B cell (primary cell): ENCODE measurements around the gene YWHAE. TPM values are rescaled to one million over a fixed set of nuclear protein-coding genes. Genes with fewer than 3 reads are reported as not detected.

Experiments
- ATAC-seq: fragments of 200-7000 bp; cut with Tn5 transposase; one replicate; pipeline ENCODE4 v1.10.0; 2021; ENCODE audit warnings: low read depth, mild to moderate bottlenecking, moderate number of reproducible peaks, moderate library complexity
- CTCF ChIA-PET: fragments of 350-600 bp; sonication (Branson Sonifier 250); formaldehyde crosslinking; loops from one replicate; lab custom pipeline; 2021; ENCODE audit warnings: antibody characterized with exemption, inconsistent platforms; lab: Charles Lee
- POLR2A ChIA-PET: fragments of 350-600 bp; sonication (Branson Sonifier 250); formaldehyde crosslinking; loops from one replicate; lab custom pipeline; 2021; ENCODE audit warnings: antibody characterized with exemption; lab: Charles Lee
- DNase-seq: peaks from one replicate; pipeline ENCODE4 v3.0.0; 2013
- H2AFZ ChIP-seq: 2 replicates; pipeline ENCODE4 v1.6.1; 2012; ENCODE audit warnings: mild to moderate bottlenecking, low read depth, low read length; ENCODE audit not compliant: insufficient read depth, poor library complexity, severe bottlenecking
- H3K27ac ChIP-seq, 2 donors: 1 replicate in 1 of 2; 2 replicates in 1 of 2; pipeline ENCODE4 v1.5.1; 2012 to 2013; ENCODE audit warnings: low read length in 2 of 2, mild to moderate bottlenecking in 2 of 2, moderate library complexity in 1 of 2
- H3K27me3 ChIP-seq, 4 experiments: fragments of 200-600 bp in 1 of 4; sonication (generic) in 1 of 4; replicated peaks in 1 of 4; 1 replicate in 2 of 4; 2 replicates in 2 of 4; pipeline versions ENCODE4 v1.6.1 to v1.7.0; 2013 to 2016; ENCODE audit warnings: low read length in 3 of 4, mild to moderate bottlenecking in 2 of 4, mixed read lengths in 1 of 4, moderate library complexity in 1 of 4; ENCODE audit not compliant: insufficient read depth in 4 of 4, control insufficient read depth in 3 of 4; ENCODE audit errors: control extremely low read depth in 1 of 4
- H3K36me3 ChIP-seq, 2 experiments: replicated peaks in 1 of 2; 1 replicate in 1 of 2; 2 replicates in 1 of 2; pipeline versions ENCODE4 v1.6.1 to v1.7.1; 2013; ENCODE audit warnings: low read length in 1 of 2; ENCODE audit not compliant: insufficient read depth in 2 of 2, control insufficient read depth in 1 of 2; ENCODE audit errors: control extremely low read depth in 1 of 2, extremely low read depth in 1 of 2
- H3K4me1 ChIP-seq, 2 donors: fragments of 200-600 bp in 1 of 2; sonication (generic) in 1 of 2; 1 replicate in 1 of 2; 2 replicates in 1 of 2; pipeline versions ENCODE4 v1.5.1 to v1.6.1; 2013 to 2017; ENCODE audit warnings: low read length in 2 of 2; ENCODE audit not compliant: control insufficient read depth in 2 of 2, insufficient read depth in 2 of 2
- H3K4me2 ChIP-seq: replicated peaks from 2 replicates; pipeline ENCODE3; 2012; ENCODE audit warnings: mild to moderate bottlenecking, low read depth, low read length; ENCODE audit not compliant: poor library complexity, severe bottlenecking
- H3K4me3 ChIP-seq, 5 experiments: fragments of 200-600 bp in 1 of 5; sonication (generic) in 1 of 5; 1 replicate in 3 of 5; 2 replicates in 2 of 5; pipeline versions ENCODE4 v1.5.1 to v1.7.0; 2011 to 2016; ENCODE audit warnings: low read length in 4 of 5, mild to moderate bottlenecking in 4 of 5, low read depth in 2 of 5, control low read depth in 1 of 5, moderate library complexity in 1 of 5; ENCODE audit not compliant: insufficient read depth in 1 of 5; ENCODE audit errors: control extremely low read depth in 1 of 5, extremely low read depth in 1 of 5
- H3K79me2 ChIP-seq: fragments of 200-600 bp; sonication (generic); one replicate; pipeline ENCODE4 v1.6.0; 2016; ENCODE audit warnings: low read length; ENCODE audit not compliant: control insufficient read depth, insufficient read depth
- H3K9ac ChIP-seq: fragments of 200-600 bp; sonication (generic); 2 replicates; pipeline ENCODE4 v1.6.1; 2017; ENCODE audit warnings: mild to moderate bottlenecking, low read length, moderate library complexity
- H3K9me3 ChIP-seq, 3 donors: one replicate each; pipeline versions ENCODE4 v1.6.1 to v1.7.1; 2013; ENCODE audit warnings: low read length in 2 of 3; ENCODE audit not compliant: control insufficient read depth in 2 of 3, insufficient read depth in 1 of 3; ENCODE audit errors: control extremely low read depth in 1 of 3
- H4K20me1 ChIP-seq: 2 replicates; pipeline ENCODE4 v1.6.0; 2012; ENCODE audit warnings: mild to moderate bottlenecking, low read length; ENCODE audit not compliant: insufficient read depth, control insufficient read depth, poor library complexity, severe bottlenecking
- H3K27ac Mint-ChIP-seq: one replicate; pipeline ENCODE4 v1.8.0; 2021; ENCODE audit warnings: mixed read lengths
- H3K27me3 Mint-ChIP-seq: one replicate; pipeline ENCODE4 v1.8.0; 2021; ENCODE audit warnings: mixed read lengths
- H3K4me1 Mint-ChIP-seq: one replicate; pipeline ENCODE4 v1.8.0; 2021; ENCODE audit warnings: mixed read lengths
- H3K4me3 Mint-ChIP-seq: one replicate; pipeline ENCODE4 v1.8.0; 2021; ENCODE audit warnings: mixed read lengths
- H3K9me3 Mint-ChIP-seq: one replicate; pipeline ENCODE4 v1.8.0; 2022; ENCODE audit warnings: mixed read lengths; ENCODE audit not compliant: insufficient read depth
- EZH2 ChIP-seq: IDR thresholded peaks from 2 replicates; pipeline ENCODE4 v1.6.1; 2012; ENCODE audit warnings: borderline replicate concordance, low read depth, mild to moderate bottlenecking, moderate library complexity, low read length; ENCODE audit not compliant: insufficient read depth, poor library complexity, severe bottlenecking
- WGBS: methylation state at CpG from one replicate; pipeline ENCODE4 v1.1.5; 2013; ENCODE audit warnings: missing lambda C conversion rate; ENCODE audit not compliant: insufficient coverage; 5-methylcytosine and 5-hydroxymethylcytosine counted together
- intact Hi-C: fragments of 100-400 bp; cut with micrococcal nuclease; formaldehyde crosslinking; loops from one replicate; pipeline ENCODE4 v1.10.0; 2022
- polyA plus RNA-seq: library from polyadenylated mRNA; depleted of rRNA; stranded (reverse); fragments of >200 nt; gene quantifications from 2 replicates; pipeline ENCODE4 v1.2.3, GENCODE V29; 2012
- total RNA-seq, 2 donors: library from RNA; stranded (reverse); fragments of 120-200 nt in 1 of 2; gene quantifications; 1 replicate in 1 of 2; 2 replicates in 1 of 2; pipeline versions ENCODE4 v1.2.3 to v1.2.4, GENCODE V29; 2013 to 2022
- TF ChIP-seq, protein P1 (sequence below): fragments of 200-600 bp; IDR thresholded peaks from one replicate; pipeline ENCODE4 v1.8.0; 2022; ENCODE audit warnings: antibody characterized with exemption, mild to moderate bottlenecking

YWHAE gene
- total and polyA plus RNA-seq, 2 donors (not counting 1 experiment from before 2014, with no cell fraction given): 54.3 to 149 TPM

DNA sequence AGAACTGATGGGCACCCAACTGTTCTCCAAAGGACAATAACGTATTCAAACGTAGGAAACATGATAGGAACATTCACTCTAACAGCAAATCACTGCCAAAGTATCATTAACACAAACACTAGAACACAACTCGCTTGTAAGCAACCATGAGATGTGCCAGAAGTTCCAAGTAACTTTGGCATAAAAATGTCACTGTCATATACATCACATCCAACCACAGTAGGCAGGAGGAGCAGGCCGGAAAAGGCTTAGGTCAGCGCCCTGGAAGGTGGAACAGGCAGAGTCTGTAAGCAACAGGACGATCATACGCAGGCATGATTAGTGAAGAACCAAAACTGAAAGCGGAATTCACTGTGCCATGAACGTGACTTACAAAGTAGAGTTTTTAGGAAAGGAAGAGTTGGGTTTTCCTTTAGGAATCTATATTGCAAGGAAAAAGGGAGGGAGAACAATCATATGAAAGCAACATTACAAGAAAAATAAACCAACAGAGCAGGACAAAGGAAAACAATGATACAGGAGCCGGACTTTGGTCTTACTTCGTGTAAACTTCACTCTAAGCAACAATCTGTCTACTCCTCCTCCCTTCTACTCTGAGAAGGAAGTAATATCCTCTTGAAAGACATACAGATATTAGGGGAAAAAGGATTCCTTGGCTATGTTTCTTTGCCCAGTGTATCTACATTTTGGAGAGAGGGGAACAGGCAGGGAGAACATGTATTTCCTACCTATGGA, 52.3 kb downstream of the YWHAE start:
- Histone ChIP-seq H3K27ac (peak overlapping the region; percentile 25 to 68), H4K20me1 (peaks cover 42% of the 10 kb centered on the region), H3K9ac (no peak overlapping the region), H3K9me3 (no peaks in the 10 kb centered on the region), H2AFZ (no peak overlapping the region), H3K36me3 (peaks cover 2 to 74% of the 10 kb centered on the region in 2 experiments), H3K4me1 (peaks cover 0 to 7% of the 10 kb centered on the region in 2 donors), H3K4me2 (peak overlapping the region; percentile 9), H3K79me2 (peaks cover 79% of the 10 kb centered on the region), H3K4me3 (no peak overlapping the region), H3K27me3 (no peaks in the 10 kb centered on the region)
- Mint-ChIP-seq H3K4me1 (peaks cover 21% of the 10 kb centered on the region), H3K9me3 (no peaks in the 10 kb centered on the region), H3K27ac (peak overlapping the region; percentile 42), H3K27me3 (no peaks in the 10 kb centered on the region), H3K4me3 (peak overlapping the region; percentile 27)
- POLR2A ChIA-PET: no interaction called here
- CTCF ChIA-PET: interaction anchor here (1.0 kb wide), 1 partner anchor 17 kb away, joined by 3 read pairs; no protein-coding TSS in a partner anchor
- intact Hi-C loops: no loop called here
- WGBS: no CpG with 5 or more reads among the region's 11 CpGs
- TF ChIP-seq, protein P1, sequence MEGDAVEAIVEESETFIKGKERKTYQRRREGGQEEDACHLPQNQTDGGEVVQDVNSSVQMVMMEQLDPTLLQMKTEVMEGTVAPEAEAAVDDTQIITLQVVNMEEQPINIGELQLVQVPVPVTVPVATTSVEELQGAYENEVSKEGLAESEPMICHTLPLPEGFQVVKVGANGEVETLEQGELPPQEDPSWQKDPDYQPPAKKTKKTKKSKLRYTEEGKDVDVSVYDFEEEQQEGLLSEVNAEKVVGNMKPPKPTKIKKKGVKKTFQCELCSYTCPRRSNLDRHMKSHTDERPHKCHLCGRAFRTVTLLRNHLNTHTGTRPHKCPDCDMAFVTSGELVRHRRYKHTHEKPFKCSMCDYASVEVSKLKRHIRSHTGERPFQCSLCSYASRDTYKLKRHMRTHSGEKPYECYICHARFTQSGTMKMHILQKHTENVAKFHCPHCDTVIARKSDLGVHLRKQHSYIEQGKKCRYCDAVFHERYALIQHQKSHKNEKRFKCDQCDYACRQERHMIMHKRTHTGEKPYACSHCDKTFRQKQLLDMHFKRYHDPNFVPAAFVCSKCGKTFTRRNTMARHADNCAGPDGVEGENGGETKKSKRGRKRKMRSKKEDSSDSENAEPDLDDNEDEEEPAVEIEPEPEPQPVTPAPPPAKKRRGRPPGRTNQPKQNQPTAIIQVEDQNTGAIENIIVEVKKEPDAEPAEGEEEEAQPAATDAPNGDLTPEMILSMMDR: no peak
- no peak for TF ChIP-seq EZH2
- no peak for ATAC-seq
- no peak for DNase-seq

DNA sequence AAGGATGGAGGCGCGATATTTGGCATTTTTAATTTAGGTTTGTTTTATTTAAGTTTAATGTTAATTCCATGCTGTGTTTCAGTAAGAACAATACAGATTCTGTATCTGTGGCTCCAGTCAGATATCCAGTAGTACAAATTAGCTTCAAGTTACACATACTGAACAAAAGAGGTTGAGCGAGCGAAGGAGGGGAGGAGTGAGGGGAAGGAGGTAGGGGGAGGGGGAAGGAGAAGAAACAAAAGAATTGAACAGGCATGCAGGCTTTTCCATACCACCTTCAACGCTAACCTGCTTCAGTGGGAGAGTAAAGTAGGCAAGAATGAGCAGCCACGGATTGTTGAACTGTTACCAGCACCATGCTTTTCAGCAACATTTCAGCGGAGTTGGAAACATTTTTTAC, 55.5 kb downstream of the YWHAE start:
- Histone ChIP-seq H4K20me1 (peaks cover 21% of the 10 kb centered on the region), H3K27me3 (no peaks in the 10 kb centered on the region), H3K27ac (no peak overlapping the region), H3K79me2 (peaks cover 61% of the 10 kb centered on the region), H3K9me3 (no peaks in the 10 kb centered on the region), H3K36me3 (peaks cover 2 to 47% of the 10 kb centered on the region in 2 experiments), H3K4me2 (no peak overlapping the region), H3K4me3 (no peak overlapping the region), H3K4me1 (peaks cover 0 to 14% of the 10 kb centered on the region in 2 donors), H2AFZ (no peak overlapping the region), H3K9ac (no peak overlapping the region)
- ChIA-PET POLR2A (interaction anchor here (0.6 to 0.7 kb wide), 2 partner anchors 146 to 982 kb away, joined by 3 to 4 read pairs; no protein-coding TSS in a partner anchor), CTCF (no interaction called here)
- peaks cover 29% of the 10 kb centered on the region for H3K4me1 Mint-ChIP-seq
- no peaks in the 10 kb centered on the region for H3K27me3 Mint-ChIP-seq
- no peak for TF ChIP-seq EZH2
- TF ChIP-seq, protein P1: no peak
- H3K27ac Mint-ChIP-seq: no peak overlapping the region
- DNase-seq (no peak), ATAC-seq (no peak)
- H3K9me3 Mint-ChIP-seq: no peaks in the 10 kb centered on the region
- intact Hi-C loops: no loop called here
- no peak overlapping the region for H3K4me3 Mint-ChIP-seq
- 90% methylated on average over 2 of the region's 7 CpGs for WGBS
